ENCODE measurements around the gene PCK1.
A peak's percentile ranks its signal among the peaks of the same experiment; 100 is the strongest.

Gene PCK1

DNA sequence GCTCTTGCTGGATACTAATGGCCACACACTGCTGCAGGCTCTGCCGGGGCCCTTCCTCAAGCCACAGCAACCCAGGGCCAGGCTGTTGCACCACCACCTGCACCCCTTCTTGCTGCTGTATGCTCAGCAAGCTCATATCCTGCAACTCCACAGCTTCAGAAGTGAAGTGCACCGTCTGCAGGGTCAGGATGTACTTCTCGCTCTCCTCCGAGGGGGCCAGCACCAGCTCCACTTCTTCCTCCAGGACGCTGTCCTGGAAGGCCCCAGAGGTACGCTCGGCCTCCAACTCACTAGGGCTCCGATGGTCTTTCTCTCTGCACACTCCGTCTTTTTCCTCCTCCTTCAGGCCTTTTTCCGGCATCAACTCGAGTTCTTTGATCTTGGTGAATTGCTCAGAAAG lies 37.1 kb upstream of the PCK1 start:
- Histone ChIP-seq H3K36me3 (ENCODE audit: insufficient read depth, insufficient read length, low read length) (no peaks in the 10 kb centered on the region), H3K9me3 (ENCODE audit: insufficient read depth, low read length) (no peaks in the 10 kb centered on the region), H3K27me3 (ENCODE audit: insufficient read depth, insufficient read length) (no peaks in the 10 kb centered on the region), H3K9ac (ENCODE audit: insufficient read length, low read depth) (no peak overlapping the region), H3K4me3 (ENCODE audit: insufficient read length, low read depth) (no peak overlapping the region), H3K4me1 (ENCODE audit: insufficient read depth, insufficient read length) (no peaks in the 10 kb centered on the region)
- no peak for TF ChIP-seq SUZ12 (IDR thresholded peaks at IDR 0.05; ENCODE audit: extremely low read depth, insufficient read depth, insufficient read length)
- no peak for TF ChIP-seq YY1 (IDR thresholded peaks at IDR 0.05; ENCODE audit: insufficient read depth, insufficient read length)
- no peak for TF ChIP-seq ZNF274 (IDR thresholded peaks at IDR 0.05; ENCODE audit: low read depth, low read length)
- DNase-seq (ENCODE audit: low read depth, low spot score) = no peak

DNA sequence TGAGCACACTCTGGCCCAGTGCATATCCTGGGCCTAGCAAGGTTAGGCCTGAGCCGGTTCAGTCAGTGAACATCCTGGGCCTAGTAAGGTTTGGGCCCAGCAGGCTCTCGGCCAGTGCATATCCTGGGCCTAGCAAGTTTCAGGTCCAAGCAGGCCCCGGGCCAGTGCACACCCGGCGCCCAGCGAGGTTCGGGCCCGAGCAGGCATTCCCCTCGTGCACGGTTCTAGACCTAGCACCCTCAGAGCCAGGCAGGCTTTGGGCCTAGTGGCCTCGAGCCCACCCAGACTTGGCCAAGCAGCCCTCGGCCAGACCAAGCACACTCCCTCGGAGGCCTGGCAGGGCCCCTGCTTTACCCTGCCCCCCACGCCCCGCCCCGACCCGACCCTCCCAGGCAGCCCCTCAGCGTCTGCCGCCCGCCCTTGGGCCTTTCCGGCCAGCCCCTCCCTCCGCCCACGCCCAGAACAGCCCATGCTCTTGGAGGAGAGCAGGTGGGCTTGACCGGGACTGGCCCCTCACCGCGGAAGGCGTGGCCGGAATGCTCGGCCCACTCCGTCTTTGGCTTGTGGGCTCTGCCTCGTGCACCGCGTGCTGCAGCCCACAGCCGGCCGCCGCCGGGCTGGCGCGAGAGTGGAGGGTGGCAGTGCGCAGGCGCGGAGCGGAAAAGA lies 36.3 kb upstream of the PCK1 start, which contains the start of gene CTCFL:
TSS of gene CTCFL (minus strand) at position 630 of the 666 bp plus-strand sequence. CDS start 935 bp downstream, outside the sequence.
- H3K27me3 ChIP-seq (ENCODE audit: insufficient read depth, insufficient read length) = no peaks in the 10 kb centered on the region
- H3K36me3 ChIP-seq (ENCODE audit: insufficient read depth, insufficient read length, low read length) = no peaks in the 10 kb centered on the region
- TF ChIP-seq ZNF274 (IDR thresholded peaks at IDR 0.05; ENCODE audit: low read depth, low read length) (no peak), YY1 (IDR thresholded peaks at IDR 0.05; ENCODE audit: insufficient read depth, insufficient read length) (no peak), SUZ12 (IDR thresholded peaks at IDR 0.05; ENCODE audit: extremely low read depth, insufficient read depth, insufficient read length) (no peak)
- H3K4me3 ChIP-seq (ENCODE audit: insufficient read length, low read depth) = no peak within 1 kb of the TSS
- H3K4me1 ChIP-seq (ENCODE audit: insufficient read depth, insufficient read length) = no peaks in the 10 kb centered on the region
- no peak for DNase-seq (ENCODE audit: low read depth, low spot score)
- no peaks in the 10 kb centered on the region for H3K9me3 ChIP-seq (ENCODE audit: insufficient read depth, low read length)
- peak within 1 kb of the TSS; percentile 42 for H3K9ac ChIP-seq (ENCODE audit: insufficient read length, low read depth)

DNA sequence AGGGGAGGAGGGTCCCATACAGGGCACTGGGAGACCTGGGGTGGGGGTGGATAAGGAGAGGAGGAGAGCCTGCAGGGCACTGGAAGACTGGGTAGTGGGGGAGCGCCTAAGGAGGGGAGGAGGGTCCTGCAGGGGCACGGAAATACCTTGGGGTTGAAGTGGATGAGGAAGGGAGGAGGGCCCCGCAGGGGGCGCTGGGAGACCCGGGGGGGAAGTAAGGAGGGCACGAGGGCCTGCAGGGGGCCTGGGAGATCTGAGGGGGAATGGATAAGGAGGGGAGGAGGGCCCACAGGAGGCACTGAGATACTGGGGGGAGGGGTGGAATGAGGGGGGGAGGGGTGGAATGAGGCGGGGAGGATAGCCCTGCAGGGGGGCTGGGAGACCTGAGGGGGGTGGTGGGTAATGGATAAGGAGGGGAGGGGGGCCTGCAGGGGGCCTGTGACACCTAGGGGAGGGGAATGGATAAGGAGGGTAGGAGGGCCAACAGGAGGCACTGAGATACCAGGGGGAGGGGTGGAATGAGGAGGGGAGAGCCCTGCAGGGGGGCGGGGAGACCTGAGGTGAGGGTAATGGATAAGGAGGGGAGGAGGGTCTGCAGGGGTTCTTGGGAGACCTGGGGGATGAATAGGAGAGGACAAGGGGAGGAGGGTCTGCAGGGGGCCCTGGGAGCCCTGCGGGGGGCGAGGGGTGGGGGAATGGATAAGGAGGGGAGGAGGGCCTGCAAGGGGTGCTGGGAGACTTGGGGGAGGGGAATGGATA lies 35.4 kb upstream of the PCK1 start:
- Histone ChIP-seq H3K9me3 (ENCODE audit: insufficient read depth, low read length) (no peaks in the 10 kb centered on the region), H3K27me3 (ENCODE audit: insufficient read depth, insufficient read length) (no peaks in the 10 kb centered on the region), H3K36me3 (ENCODE audit: insufficient read depth, insufficient read length, low read length) (no peaks in the 10 kb centered on the region), H3K4me1 (ENCODE audit: insufficient read depth, insufficient read length) (no peaks in the 10 kb centered on the region), H3K9ac (ENCODE audit: insufficient read length, low read depth) (no peak overlapping the region), H3K4me3 (ENCODE audit: insufficient read length, low read depth) (no peak overlapping the region)
- DNase-seq (ENCODE audit: low read depth, low spot score) = no peak
- TF ChIP-seq SUZ12 (IDR thresholded peaks at IDR 0.05; ENCODE audit: extremely low read depth, insufficient read depth, insufficient read length) = no peak

DNA sequence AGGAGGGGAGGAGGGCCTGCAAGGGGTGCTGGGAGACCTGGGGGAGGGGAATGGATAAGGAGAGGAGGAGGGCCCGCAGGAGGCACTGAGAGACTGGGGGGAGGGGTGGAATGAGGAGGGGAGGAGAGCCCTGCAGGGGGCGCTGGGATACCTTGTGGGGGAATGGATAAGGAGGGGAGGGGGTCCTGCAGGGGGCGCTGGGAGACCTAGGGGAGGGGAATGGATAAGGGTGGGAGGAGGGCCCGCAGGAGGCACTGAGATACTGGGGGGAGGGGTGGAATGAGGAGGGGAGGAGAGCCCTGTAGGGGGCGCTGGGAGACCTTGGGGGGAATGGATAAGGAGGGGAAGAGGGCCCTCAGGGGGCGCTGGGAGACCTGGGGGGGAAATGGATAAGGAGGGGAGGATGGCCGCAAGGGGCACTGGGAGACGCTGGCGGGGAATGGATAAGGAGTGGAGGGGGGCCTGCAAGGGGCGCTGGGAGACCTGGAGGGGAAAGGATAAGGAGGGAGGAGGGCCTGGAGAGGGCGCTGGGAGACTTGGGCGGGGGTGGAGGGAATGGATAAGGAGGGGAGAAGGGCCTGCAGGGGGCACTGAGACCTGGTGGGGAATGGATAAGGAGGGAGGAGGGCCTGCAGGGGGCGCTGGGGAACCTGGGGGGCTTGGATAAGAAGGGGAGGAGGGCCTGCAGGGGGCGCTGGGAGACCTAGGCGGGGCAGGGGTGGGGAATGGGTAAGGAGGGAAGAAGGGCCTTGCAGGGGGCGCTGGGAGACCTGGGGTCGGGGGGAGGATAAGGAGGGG lies 34.6 kb upstream of the PCK1 start:
- H3K4me3 ChIP-seq (ENCODE audit: insufficient read length, low read depth) = no peak overlapping the region
- no peaks in the 10 kb centered on the region for H3K9me3 ChIP-seq (ENCODE audit: insufficient read depth, low read length)
- TF ChIP-seq SUZ12 (IDR thresholded peaks at IDR 0.05; ENCODE audit: extremely low read depth, insufficient read depth, insufficient read length) = no peak
- TF ChIP-seq YY1 (IDR thresholded peaks at IDR 0.05; ENCODE audit: insufficient read depth, insufficient read length) = no peak
- TF ChIP-seq ZNF274 (IDR thresholded peaks at IDR 0.05; ENCODE audit: low read depth, low read length) = no peak
- peak; percentile 39 for DNase-seq (ENCODE audit: low read depth, low spot score)
- no peak overlapping the region for H3K9ac ChIP-seq (ENCODE audit: insufficient read length, low read depth)
- no peaks in the 10 kb centered on the region for H3K36me3 ChIP-seq (ENCODE audit: insufficient read depth, insufficient read length, low read length)
- no peaks in the 10 kb centered on the region for H3K27me3 ChIP-seq (ENCODE audit: insufficient read depth, insufficient read length)
- H3K4me1 ChIP-seq (ENCODE audit: insufficient read depth, insufficient read length) = no peaks in the 10 kb centered on the region

DNA sequence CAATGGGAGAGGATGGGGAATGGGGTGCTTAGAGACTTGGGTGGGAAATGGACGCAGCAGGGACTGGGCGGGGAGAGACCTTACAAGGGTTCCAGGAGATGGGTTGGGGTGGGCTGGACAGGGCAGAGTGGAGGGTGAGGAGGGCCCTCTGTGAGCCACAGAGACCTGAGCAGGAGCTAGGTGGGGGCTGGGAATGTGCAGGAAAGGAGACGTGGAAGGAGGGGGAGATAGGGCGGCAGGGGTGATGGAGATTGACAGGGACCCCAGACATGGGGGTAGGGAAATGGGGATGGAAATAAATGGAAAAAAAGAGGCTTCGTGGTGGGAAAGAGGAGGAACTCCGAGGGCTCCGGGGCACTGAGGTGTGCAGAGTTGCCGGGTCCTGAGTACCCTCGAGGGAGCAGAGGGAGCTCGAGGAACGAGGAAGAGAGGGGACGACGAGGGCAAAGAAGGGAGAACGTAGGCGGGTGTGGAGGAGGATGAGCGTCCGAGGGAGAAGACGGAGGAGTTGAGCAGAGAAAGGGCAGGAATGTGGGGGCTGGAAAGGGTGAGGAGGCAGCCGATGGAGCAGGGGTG lies 33.9 kb upstream of the PCK1 start:
- Histone ChIP-seq H3K4me1 (ENCODE audit: insufficient read depth, insufficient read length) (no peaks in the 10 kb centered on the region), H3K9ac (ENCODE audit: insufficient read length, low read depth) (no peak overlapping the region), H3K27me3 (ENCODE audit: insufficient read depth, insufficient read length) (no peaks in the 10 kb centered on the region), H3K9me3 (ENCODE audit: insufficient read depth, low read length) (no peaks in the 10 kb centered on the region), H3K36me3 (ENCODE audit: insufficient read depth, insufficient read length, low read length) (no peaks in the 10 kb centered on the region), H3K4me3 (ENCODE audit: insufficient read length, low read depth) (no peak overlapping the region)
- DNase-seq (ENCODE audit: low read depth, low spot score) = no peak
- TF ChIP-seq SUZ12 (IDR thresholded peaks at IDR 0.05; ENCODE audit: extremely low read depth, insufficient read depth, insufficient read length) (no peak), ZNF274 (IDR thresholded peaks at IDR 0.05; ENCODE audit: low read depth, low read length) (no peak), YY1 (IDR thresholded peaks at IDR 0.05; ENCODE audit: insufficient read depth, insufficient read length) (no peak)

DNA sequence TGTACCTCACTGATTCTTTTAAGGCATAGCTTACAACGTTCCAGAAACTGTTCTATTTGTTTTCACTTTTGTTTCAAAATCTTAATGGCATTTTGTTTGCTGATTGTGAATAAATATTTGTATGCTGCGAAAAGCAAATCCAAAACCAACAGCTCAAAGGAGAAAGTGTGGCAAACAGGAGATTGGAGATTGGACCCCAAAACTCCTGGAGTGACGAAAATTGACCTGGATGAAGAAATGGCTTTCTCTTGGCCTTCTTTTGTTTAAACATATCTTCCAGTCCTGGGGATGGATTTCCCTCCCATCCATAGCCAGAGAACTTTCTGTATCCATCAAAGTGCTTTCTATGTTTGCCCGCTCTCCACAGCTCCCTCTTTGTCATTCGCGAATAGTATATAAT lies 33.2 kb upstream of the PCK1 start:
- no peak for DNase-seq (ENCODE audit: low read depth, low spot score)
- TF ChIP-seq SUZ12 (IDR thresholded peaks at IDR 0.05; ENCODE audit: extremely low read depth, insufficient read depth, insufficient read length) = no peak
- no peak for TF ChIP-seq YY1 (IDR thresholded peaks at IDR 0.05; ENCODE audit: insufficient read depth, insufficient read length)
- no peak for TF ChIP-seq ZNF274 (IDR thresholded peaks at IDR 0.05; ENCODE audit: low read depth, low read length)
- Histone ChIP-seq H3K9ac (ENCODE audit: insufficient read length, low read depth) (no peak overlapping the region), H3K4me3 (ENCODE audit: insufficient read length, low read depth) (no peak overlapping the region), H3K27me3 (ENCODE audit: insufficient read depth, insufficient read length) (no peaks in the 10 kb centered on the region), H3K4me1 (ENCODE audit: insufficient read depth, insufficient read length) (no peaks in the 10 kb centered on the region), H3K36me3 (ENCODE audit: insufficient read depth, insufficient read length, low read length) (no peaks in the 10 kb centered on the region), H3K9me3 (ENCODE audit: insufficient read depth, low read length) (no peaks in the 10 kb centered on the region)
